ENCODE data around the gene ZBTB39. TPM values are rescaled to one million over a fixed set of nuclear protein-coding genes. Genes with fewer than 3 reads are reported as not detected.
"Not testable (repeated sequence)": the region's sequence is repeated elsewhere in the genome, so short reads cannot be mapped to it uniquely, and the experiment has no call there.

ZBTB39 gene
- polyA plus RNA-seq, 4 donors = 11.2 to 13.4 (median 11.5) TPM

GRCh38 chr12:57004651-57005050 is 1.7 kb downstream of the ZBTB39 start:
- DNase-seq (ENCODE audit: low read depth in 4 of 4, low spot score in 2 of 4) = no peak

- no peak for DNase-seq (ENCODE audit: low read depth in 4 of 4, low spot score in 2 of 4)
These were observed 3.0 kb downstream of the ZBTB39 start for GRCh38 chr12:57003395-57003794.

- DNase-seq (ENCODE audit: low read depth in 4 of 4, low spot score in 2 of 4) = no peak
These were observed 4.9 kb downstream of the ZBTB39 start for GRCh38 chr12:57001448-57001906.

GRCh38 chr12:57000393-57000792 is 6.0 kb downstream of the ZBTB39 start:
- DNase-seq (ENCODE audit: low read depth in 4 of 4, low spot score in 2 of 4) = no peak

GRCh38 chr12:56999456-56999855 is 6.9 kb downstream of the ZBTB39 start:
- no peak for DNase-seq (ENCODE audit: low read depth in 4 of 4, low spot score in 2 of 4)

GRCh38 chr12:56998981-56999380 is 7.4 kb downstream of the ZBTB39 start:
- DNase-seq (ENCODE audit: low read depth in 4 of 4, low spot score in 2 of 4) = no peak

- DNase-seq (ENCODE audit: low read depth in 4 of 4, low spot score in 2 of 4) = no peak
These were observed 8.0 kb downstream of the ZBTB39 start for GRCh38 chr12:56998316-56998715.

GRCh38 chr12:56996793-56997545 is 9.4 kb downstream of the ZBTB39 start:
- DNase-seq (ENCODE audit: low read depth in 4 of 4, low spot score in 2 of 4) = no peak

GRCh38 chr12:56995930-56996496 is 10.3 kb downstream of the ZBTB39 start:
- DNase-seq (ENCODE audit: low read depth in 4 of 4, low spot score in 2 of 4) = no peak

- DNase-seq (ENCODE audit: low read depth in 4 of 4, low spot score in 2 of 4) = no peak
These were observed 11.0 kb downstream of the ZBTB39 start for GRCh38 chr12:56995201-56995929.

- DNase-seq (ENCODE audit: low read depth in 4 of 4, low spot score in 2 of 4) = no peak
These were observed 12.1 kb downstream of the ZBTB39 start for GRCh38 chr12:56994231-56994746.

GRCh38 chr12:56993346-56993745 is 13.0 kb downstream of the ZBTB39 start:
- DNase-seq (ENCODE audit: low read depth in 4 of 4, low spot score in 2 of 4) = no peak

- no peak for DNase-seq (ENCODE audit: low read depth in 4 of 4, low spot score in 2 of 4)
These were observed 14.8 kb downstream of the ZBTB39 start for GRCh38 chr12:56991319-56992246.

GRCh38 chr12:56990648-56991318 is 15.6 kb downstream of the ZBTB39 start:
- no peak for DNase-seq (ENCODE audit: low read depth in 4 of 4, low spot score in 2 of 4)

- no peak for DNase-seq (ENCODE audit: low read depth in 4 of 4, low spot score in 2 of 4)
These were observed 16.3 kb downstream of the ZBTB39 start for GRCh38 chr12:56989861-56990610.

GRCh38 chr12:56988207-56988739 is 18.1 kb downstream of the ZBTB39 start:
- DNase-seq (ENCODE audit: low read depth in 4 of 4, low spot score in 2 of 4) = no peak

GRCh38 chr12:56987551-56988053 is 18.7 kb downstream of the ZBTB39 start:
- no peak for DNase-seq (ENCODE audit: low read depth in 4 of 4, low spot score in 2 of 4)

- no peak for DNase-seq (ENCODE audit: low read depth in 4 of 4, low spot score in 2 of 4)
These were observed 19.3 kb downstream of the ZBTB39 start for GRCh38 chr12:56987011-56987410.

- not testable (repeated sequence) for DNase-seq (ENCODE audit: low read depth in 4 of 4, low spot score in 2 of 4)
These were observed 20.6 kb downstream of the ZBTB39 start for GRCh38 chr12:56985714-56986113.

All from left renal cortex interstitium (tissue), 4 donors.